Karpas-422 (cell line): ENCODE results near the gene PLXNA1. TPM values are rescaled to one million over a fixed set of nuclear protein-coding genes. Genes with fewer than 3 reads are reported as not detected.

Source experiments
- DNase-seq: peaks from one replicate; pipeline ENCODE4 v3.0.0-alpha.2; 2015
- H2AFZ ChIP-seq: fragments of 200-600 bp; sonication (generic); 2 replicates; pipeline ENCODE4 v1.6.1; 2014; ENCODE audit warnings: antibody characterized with exemption, low read length, mixed read lengths
- H3K27ac ChIP-seq: fragments of 200-600 bp; sonication (generic); 2 replicates; pipeline ENCODE4 v1.5.1; 2014; ENCODE audit warnings: mild to moderate bottlenecking, low read length, moderate library complexity
- H3K27me3 ChIP-seq: fragments of 200-600 bp; sonication (generic); 2 replicates; pipeline ENCODE4 v1.6.1; 2014; ENCODE audit warnings: low read length, mixed read lengths
- H3K36me3 ChIP-seq: fragments of 200-600 bp; sonication (generic); 2 replicates; pipeline ENCODE4 v1.6.1; 2014; ENCODE audit warnings: low read length, mixed read lengths; ENCODE audit not compliant: insufficient read depth
- H3K4me1 ChIP-seq: fragments of 200-600 bp; sonication (generic); 2 replicates; pipeline ENCODE4 v1.6.1; 2014; ENCODE audit warnings: mild to moderate bottlenecking, low read length, mixed read lengths
- H3K4me2 ChIP-seq: fragments of 200-600 bp; sonication (generic); 2 replicates; pipeline ENCODE4 v1.6.1; 2014; ENCODE audit warnings: low read length, low read depth, mild to moderate bottlenecking; ENCODE audit not compliant: poor library complexity, severe bottlenecking
- H3K4me3 ChIP-seq: fragments of 200-600 bp; sonication (generic); 2 replicates; pipeline ENCODE4 v1.5.1; 2014; ENCODE audit warnings: mild to moderate bottlenecking, antibody characterized with exemption, low read length, mixed read lengths
- H3K79me2 ChIP-seq: fragments of 200-600 bp; sonication (generic); 2 replicates; pipeline ENCODE4 v1.6.1; 2014; ENCODE audit warnings: mild to moderate bottlenecking, low read length, mixed read lengths
- H3K9ac ChIP-seq: fragments of 200-600 bp; sonication (generic); 2 replicates; pipeline ENCODE4 v1.6.0; 2014; ENCODE audit warnings: low read length
- H3K9me2 ChIP-seq: fragments of 200-600 bp; sonication (generic), shearing (Covaris generic); replicated peaks from 2 replicates; pipeline ENCODE4 v1.6.0; 2014; ENCODE audit warnings: mild to moderate bottlenecking, low read length, moderate library complexity; ENCODE audit not compliant: insufficient read depth
- H3K9me3 ChIP-seq: fragments of 300-700, 200-600 bp; sonication (generic); 2 replicates; pipeline ENCODE4 v1.6.1; 2014; ENCODE audit warnings: low read length, mixed read lengths
- H4K20me1 ChIP-seq: fragments of 200-600 bp; sonication (generic); 2 replicates; pipeline ENCODE4 v1.6.1; 2014; ENCODE audit warnings: mild to moderate bottlenecking, antibody characterized with exemption, low read length, low read depth; ENCODE audit not compliant: insufficient read depth
- total RNA-seq: library from RNA; depleted of rRNA; stranded (reverse); fragments of >200 nt; shearing (Covaris generic); gene quantifications from 2 replicates; pipeline ENCODE4 v1.2.3, GENCODE V29; 2014; ENCODE audit warnings: low replicate concordance

The PLXNA1 gene
- total RNA-seq, 1 experiment from 2014 or later = 7.5 TPM

DNA sequence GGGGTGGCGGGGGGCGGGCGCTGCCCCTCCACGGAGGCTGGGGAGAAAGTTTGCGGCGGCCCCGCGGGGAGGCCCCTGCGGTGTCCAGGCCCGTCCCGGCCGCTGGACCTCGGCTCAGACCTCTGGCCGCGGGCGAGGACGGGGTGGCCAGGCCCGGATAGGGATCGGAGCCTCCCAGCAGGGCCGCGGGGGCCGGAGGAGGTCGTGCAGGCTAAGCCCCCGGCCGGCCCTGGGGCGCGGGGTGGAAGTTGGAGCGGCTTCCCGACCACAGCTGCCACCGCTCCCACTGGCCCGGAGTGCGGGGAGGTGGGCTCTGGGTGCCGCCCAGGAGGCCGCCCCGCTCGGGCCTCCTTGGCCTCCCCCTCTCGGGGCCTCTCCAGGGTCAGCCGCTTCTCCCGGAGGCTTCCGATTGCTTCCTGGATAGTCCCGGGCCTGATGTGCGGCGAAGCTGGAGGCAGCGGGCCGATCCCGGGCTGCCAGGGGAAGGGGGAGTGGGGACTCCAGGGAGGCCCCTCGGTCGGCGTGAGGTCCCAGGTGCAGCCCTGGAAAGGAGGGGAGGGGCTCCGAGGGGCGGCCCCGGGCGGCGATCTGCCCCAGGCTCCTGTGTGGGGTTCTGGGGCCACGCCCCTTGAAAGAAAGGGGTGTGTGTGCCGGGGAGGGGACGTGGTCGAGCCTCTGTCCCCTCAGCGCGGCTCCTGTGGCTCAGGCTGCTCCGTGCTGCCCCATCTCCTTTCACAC is 907 bp downstream of the PLXNA1 start:
- H3K36me3 ChIP-seq = no peaks in the 10 kb centered on the region
- H3K4me1 ChIP-seq = peaks cover 13% of the 10 kb centered on the region
- 0 out of 2 replicates have a peak overlapping the region, but pooled peaks have one; percentile 30 for H3K4me3 ChIP-seq
- no peaks in the 10 kb centered on the region for H3K9me3 ChIP-seq
- peak overlapping the region; percentile 24 for H3K4me2 ChIP-seq
- DNase-seq = no peak
- H3K9ac ChIP-seq = peak overlapping the region; percentile 30; the same call in 1 of the 2 replicates
- no peaks in the 10 kb centered on the region for H3K9me2 ChIP-seq
- no peaks in the 10 kb centered on the region for H3K27me3 ChIP-seq
- H3K79me2 ChIP-seq = no peaks in the 10 kb centered on the region
- H4K20me1 ChIP-seq = no peaks in the 10 kb centered on the region
- H3K27ac ChIP-seq = no peak overlapping the region
- H2AFZ ChIP-seq = no peak overlapping the region

GRCh38 chr3:126984391-126985131 is 1.6 kb downstream of the PLXNA1 start:
- Histone ChIP-seq H3K27me3 (no peaks in the 10 kb centered on the region), H3K4me1 (peaks cover 13% of the 10 kb centered on the region), H3K9ac (no peak overlapping the region), H3K36me3 (no peaks in the 10 kb centered on the region), H3K79me2 (no peaks in the 10 kb centered on the region), H3K4me2 (no peak overlapping the region), H2AFZ (no peak overlapping the region), H4K20me1 (no peaks in the 10 kb centered on the region), H3K9me3 (no peaks in the 10 kb centered on the region), H3K27ac (no peak overlapping the region), H3K9me2 (no peaks in the 10 kb centered on the region), H3K4me3 (no peak overlapping the region)
- no peak for DNase-seq

DNA sequence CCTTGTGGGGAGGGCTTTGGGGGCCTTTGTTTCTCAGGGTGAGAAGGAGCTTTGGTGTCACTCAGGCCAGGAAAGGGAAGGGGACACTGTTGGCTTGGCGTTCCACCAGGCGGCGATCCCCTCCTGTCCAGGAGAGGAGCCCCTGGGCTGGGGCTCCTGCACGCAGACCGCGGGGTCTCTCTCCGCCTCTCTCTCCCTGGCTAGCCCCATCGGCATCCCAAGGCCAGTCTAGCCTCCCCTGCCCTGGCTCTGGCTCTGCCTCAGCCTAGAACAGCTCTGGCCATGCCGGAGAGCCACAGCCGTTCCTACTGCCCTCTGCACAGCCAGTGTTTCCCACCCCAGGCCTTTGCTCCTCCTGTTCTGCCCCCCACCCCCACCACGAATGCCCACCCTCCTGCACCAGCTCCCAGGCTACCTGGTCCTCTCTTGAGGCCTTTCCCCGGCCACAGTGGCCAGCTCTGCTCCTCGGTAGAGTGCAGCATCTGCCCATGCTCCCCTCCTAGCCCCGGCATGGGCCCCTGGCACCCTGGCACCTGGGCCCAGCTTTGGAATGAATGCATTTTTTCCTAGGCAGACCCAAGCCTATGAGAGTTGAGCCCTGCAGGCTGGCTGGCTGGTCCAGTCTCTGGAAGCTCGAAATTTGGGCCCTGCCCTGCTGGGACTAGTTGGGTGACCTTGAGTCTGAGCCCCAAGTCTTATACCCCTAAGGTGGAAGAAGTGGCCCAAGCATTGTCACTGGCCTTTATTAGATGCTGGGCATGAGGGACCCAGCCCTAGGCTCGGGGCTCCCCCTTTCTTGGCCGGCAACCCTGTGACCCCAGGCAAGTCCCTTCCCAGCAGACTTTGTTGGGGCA is 2.4 kb downstream of the PLXNA1 start:
- H3K27ac ChIP-seq = no peak overlapping the region
- H3K9ac ChIP-seq = no peak overlapping the region
- no peak overlapping the region for H3K4me3 ChIP-seq
- peaks cover 13% of the 10 kb centered on the region for H3K4me1 ChIP-seq
- H3K9me2 ChIP-seq = no peaks in the 10 kb centered on the region
- no peak for DNase-seq
- no peaks in the 10 kb centered on the region for H4K20me1 ChIP-seq
- H2AFZ ChIP-seq = no peak overlapping the region
- no peak overlapping the region for H3K4me2 ChIP-seq
- H3K36me3 ChIP-seq = no peaks in the 10 kb centered on the region
- no peaks in the 10 kb centered on the region for H3K27me3 ChIP-seq
- no peaks in the 10 kb centered on the region for H3K9me3 ChIP-seq
- no peaks in the 10 kb centered on the region for H3K79me2 ChIP-seq

- Histone ChIP-seq H3K27me3 (no peaks in the 10 kb centered on the region), H3K4me3 (no peak overlapping the region), H3K36me3 (no peaks in the 10 kb centered on the region), H3K9ac (no peak overlapping the region), H2AFZ (no peak overlapping the region), H3K4me2 (no peak overlapping the region), H3K9me2 (no peaks in the 10 kb centered on the region), H4K20me1 (no peaks in the 10 kb centered on the region), H3K4me1 (peaks cover 13% of the 10 kb centered on the region), H3K79me2 (no peaks in the 10 kb centered on the region), H3K27ac (no peak overlapping the region), H3K9me3 (no peaks in the 10 kb centered on the region)
- no peak for DNase-seq
These were observed 3.1 kb downstream of the PLXNA1 start for GRCh38 chr3:126986001-126986400.

DNA sequence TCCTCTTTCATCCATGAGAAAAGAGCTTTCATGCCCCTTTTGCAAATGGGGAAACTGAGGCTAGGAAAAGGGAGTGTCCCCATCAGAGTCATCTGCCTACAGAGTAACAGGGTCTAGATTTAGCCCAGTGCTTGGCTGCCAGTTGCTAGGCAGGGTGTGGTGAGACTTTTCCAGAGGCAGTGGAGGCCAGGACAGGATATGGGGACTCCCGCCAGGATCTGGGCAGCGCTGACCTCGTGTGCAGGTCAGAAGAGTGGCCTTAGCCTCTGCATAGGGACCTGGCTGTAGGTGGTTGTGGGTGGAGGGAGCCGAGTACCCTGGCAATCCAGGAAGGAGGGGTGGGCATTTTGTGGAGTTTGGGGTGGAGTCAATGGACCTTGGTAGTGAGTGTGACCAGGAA is 4.2 kb downstream of the PLXNA1 start:
- Histone ChIP-seq H3K79me2 (no peaks in the 10 kb centered on the region), H3K4me1 (peaks cover 6% of the 10 kb centered on the region), H4K20me1 (no peaks in the 10 kb centered on the region)

DNA sequence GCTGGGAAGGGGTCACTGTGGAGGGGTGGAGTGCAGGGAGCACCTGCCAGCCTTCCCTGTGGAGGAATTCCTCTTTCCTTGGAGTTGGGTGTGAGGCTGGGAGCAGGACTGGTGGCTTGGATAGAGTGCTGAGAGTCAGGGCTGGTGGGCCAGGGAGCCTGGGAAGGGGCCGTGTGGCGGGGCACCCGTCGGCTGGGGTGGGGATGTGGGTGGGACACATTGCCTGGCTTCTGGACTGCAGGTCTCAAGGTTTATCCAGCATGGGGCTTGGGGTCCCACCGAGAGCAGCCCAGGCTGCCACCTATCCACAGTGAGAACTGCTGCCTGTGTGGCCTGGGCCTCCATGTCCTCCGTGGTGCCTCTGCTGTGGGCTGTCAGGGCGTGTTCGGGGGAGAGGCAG is 4.7 kb downstream of the PLXNA1 start:
- Histone ChIP-seq H3K4me2 (no peak overlapping the region), H3K79me2 (no peaks in the 10 kb centered on the region), H3K4me3 (no peak overlapping the region), H3K27me3 (no peaks in the 10 kb centered on the region), H4K20me1 (no peaks in the 10 kb centered on the region), H3K9me3 (no peaks in the 10 kb centered on the region), H3K4me1 (peaks cover 2% of the 10 kb centered on the region), H3K9me2 (no peaks in the 10 kb centered on the region), H3K9ac (no peak overlapping the region), H2AFZ (no peak overlapping the region), H3K27ac (no peak overlapping the region), H3K36me3 (no peaks in the 10 kb centered on the region)
- DNase-seq = no peak

More for the DNA sequence above, 4.2 kb downstream of the PLXNA1 start:
- no peak overlapping the region for H3K4me2 ChIP-seq
- no peak overlapping the region for H3K9ac ChIP-seq
- no peak overlapping the region for H3K4me3 ChIP-seq
- no peaks in the 10 kb centered on the region for H3K9me3 ChIP-seq
- DNase-seq = no peak
- no peaks in the 10 kb centered on the region for H3K9me2 ChIP-seq
- no peaks in the 10 kb centered on the region for H3K27me3 ChIP-seq
- no peak overlapping the region for H2AFZ ChIP-seq
- no peaks in the 10 kb centered on the region for H3K36me3 ChIP-seq
- no peak overlapping the region for H3K27ac ChIP-seq

GRCh38 chr3:126988451-126989021 is 5.6 kb downstream of the PLXNA1 start:
- Histone ChIP-seq H3K4me3 (no peak overlapping the region), H4K20me1 (no peaks in the 10 kb centered on the region)

More at GRCh38 chr3:126988451-126989021, 5.6 kb downstream of the PLXNA1 start:
- Histone ChIP-seq H3K36me3 (no peaks in the 10 kb centered on the region), H2AFZ (no peak overlapping the region), H3K79me2 (no peaks in the 10 kb centered on the region), H3K27ac (no peak overlapping the region), H3K4me2 (no peak overlapping the region), H3K9ac (no peak overlapping the region), H3K4me1 (peaks cover 3% of the 10 kb centered on the region), H3K27me3 (no peaks in the 10 kb centered on the region), H3K9me3 (no peaks in the 10 kb centered on the region), H3K9me2 (no peaks in the 10 kb centered on the region)
- no peak for DNase-seq
